GM12892 (cell line): Measurements from ENCODE around the gene LBHD2.

Experiments
- POLR2AphosphoS5 ChIP-seq: IDR thresholded peaks from 2 replicates; pipeline ENCODE4 v1.6.1; 2011; ENCODE audit warnings: low read depth, low read length, control low read depth
- TAF1 ChIP-seq: IDR thresholded peaks from 2 replicates; pipeline ENCODE4 v1.6.1; 2011; ENCODE audit warnings: low read depth, mild to moderate bottlenecking, control low read depth, low read length, borderline replicate concordance

- no peak for TF ChIP-seq TAF1
- no peak for TF ChIP-seq POLR2AphosphoS5
Observed at GRCh38 chr14:103055695-103056094, 28.3 kb upstream of the LBHD2 start.
